WERI-Rb-1 (cell line): ENCODE measurements around the gene BRIP1.
"Not testable (repeated sequence)": the region's sequence is repeated elsewhere in the genome, so short reads cannot be mapped to it uniquely, and the experiment has no call there.

Experiments
- DNase-seq: peaks from one replicate; pipeline ENCODE4 v3.0.0-alpha.2; 2020
- H3K27ac ChIP-seq: fragments of 250-450 bp; sonication (Bioruptor Pico); 2 replicates; pipeline ENCODE4 v1.5.1; 2020; ENCODE audit warnings: mild to moderate bottlenecking, moderate library complexity
- H3K27me3 ChIP-seq: fragments of 250-450 bp; sonication (Bioruptor Pico); 2 replicates; pipeline ENCODE4 v1.5.1; 2021; ENCODE audit warnings: mild to moderate bottlenecking, low read depth, moderate library complexity; ENCODE audit not compliant: insufficient read depth, severe bottlenecking
- H3K36me3 ChIP-seq: fragments of 250-450 bp; sonication (Bioruptor Pico); 2 replicates; pipeline ENCODE4 v1.5.1; 2020; ENCODE audit warnings: mild to moderate bottlenecking, moderate library complexity
- H3K4me3 ChIP-seq: 2 replicates; pipeline ENCODE4 v1.5.1; 2011; ENCODE audit warnings: low read depth, mild to moderate bottlenecking, control low read depth, low read length
- H3K9me3 ChIP-seq: fragments of 250-450 bp; sonication (Bioruptor Pico); 2 replicates; pipeline ENCODE4 v1.5.1; 2021; ENCODE audit warnings: mild to moderate bottlenecking, moderate library complexity; ENCODE audit not compliant: severe bottlenecking
- CTCF ChIP-seq: IDR thresholded peaks from 2 replicates; pipeline ENCODE4 v1.5.1; 2011; ENCODE audit warnings: low read depth, mild to moderate bottlenecking, control low read depth, inconsistent platforms, low read length

Gene BRIP1

GRCh38 chr17:61825448-61826137, 37.7 kb downstream of the BRIP1 start:
- H3K9me3 ChIP-seq = peaks cover 6% of the 10 kb centered on the region
- peaks cover 49% of the 10 kb centered on the region for H3K36me3 ChIP-seq
- no peak for TF ChIP-seq CTCF
- H3K27ac ChIP-seq = no peak overlapping the region
- DNase-seq = no peak
- H3K27me3 ChIP-seq = no peaks in the 10 kb centered on the region
- H3K4me3 ChIP-seq = no peak overlapping the region

GRCh38 chr17:61822326-61823285, 40.7 kb downstream of the BRIP1 start:
- no peaks in the 10 kb centered on the region for H3K9me3 ChIP-seq
- no peak for DNase-seq
- no peak for TF ChIP-seq CTCF
- H3K27me3 ChIP-seq = no peaks in the 10 kb centered on the region
- H3K27ac ChIP-seq = no peak overlapping the region
- H3K36me3 ChIP-seq = peaks cover 42% of the 10 kb centered on the region
- H3K4me3 ChIP-seq = no peak overlapping the region

GRCh38 chr17:61821655-61822054, 41.7 kb downstream of the BRIP1 start:
- no peak overlapping the region for H3K4me3 ChIP-seq
- H3K9me3 ChIP-seq = no peaks in the 10 kb centered on the region
- H3K27me3 ChIP-seq = no peaks in the 10 kb centered on the region
- no peak for TF ChIP-seq CTCF
- H3K27ac ChIP-seq = no peak overlapping the region
- H3K36me3 ChIP-seq = peaks cover 36% of the 10 kb centered on the region
- DNase-seq = no peak

GRCh38 chr17:61819265-61819664, 44.1 kb downstream of the BRIP1 start:
- H3K9me3 ChIP-seq, H3K27ac ChIP-seq, H3K27me3 ChIP-seq, H3K4me3 ChIP-seq, DNase-seq: not testable (repeated sequence)
- peaks cover 45% of the 10 kb centered on the region for H3K36me3 ChIP-seq

- peaks cover 54% of the 10 kb centered on the region for H3K36me3 ChIP-seq
- H3K9me3 ChIP-seq = no peaks in the 10 kb centered on the region
- H3K27ac ChIP-seq = no peak overlapping the region
- TF ChIP-seq CTCF = no peak
- DNase-seq = no peak
- H3K4me3 ChIP-seq = no peak overlapping the region
- no peaks in the 10 kb centered on the region for H3K27me3 ChIP-seq
Measured at GRCh38 chr17:61818225-61818624, 45.1 kb downstream of the BRIP1 start.

GRCh38 chr17:61817452-61817851, 45.9 kb downstream of the BRIP1 start:
- Histone ChIP-seq H3K9me3 (no peaks in the 10 kb centered on the region), H3K4me3 (no peak overlapping the region), H3K27me3 (no peaks in the 10 kb centered on the region), H3K36me3 (peaks cover 49% of the 10 kb centered on the region), H3K27ac (no peak overlapping the region)
- no peak for TF ChIP-seq CTCF
- no peak for DNase-seq
